ENCODE data around the gene SDCCAG8.

Gene SDCCAG8

DNA sequence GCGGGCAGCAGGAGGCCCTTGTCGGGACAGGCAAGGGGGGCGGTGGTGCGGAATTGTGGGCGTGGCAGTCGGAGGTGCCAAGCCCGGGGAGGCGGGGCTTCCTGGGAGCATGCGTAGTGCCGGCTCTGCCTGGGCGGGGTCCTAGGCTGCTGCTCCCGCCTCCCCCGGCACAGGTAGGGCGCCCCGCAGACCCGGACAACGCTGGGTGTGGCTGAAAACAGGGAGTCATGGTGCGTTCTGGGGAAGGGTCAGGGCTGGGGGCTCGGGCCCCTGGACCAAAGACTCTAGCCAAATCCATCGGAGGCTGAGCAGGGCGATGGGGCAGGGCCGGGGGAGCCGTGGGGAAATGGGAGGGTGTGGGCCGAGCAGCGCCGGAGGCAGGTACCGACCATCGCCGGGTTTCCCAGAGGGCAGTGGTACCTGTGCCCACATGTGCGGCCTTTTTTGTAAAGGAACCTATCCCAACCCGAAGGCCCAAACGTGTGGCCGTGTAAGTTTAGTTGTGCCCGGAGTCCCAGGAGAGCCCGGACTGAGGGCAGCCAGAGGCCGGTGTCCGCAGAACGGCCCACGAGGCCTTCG lies 231.9 kb downstream of the SDCCAG8 start:
- Mint-ChIP-seq H3K27me3 (peaks cover 11% of the 10 kb centered on the region), H3K36me3 (ENCODE audit: low read depth) (peaks cover 71% of the 10 kb centered on the region), H3K9me3 (no peaks in the 10 kb centered on the region), H3K27ac (no peak overlapping the region), H3K4me1 (ENCODE audit: low read depth) (peaks cover 9% of the 10 kb centered on the region), H3K4me3 (no peak overlapping the region)
- intact Hi-C loops (cut with micrococcal nuclease), result no loop called here

DNA sequence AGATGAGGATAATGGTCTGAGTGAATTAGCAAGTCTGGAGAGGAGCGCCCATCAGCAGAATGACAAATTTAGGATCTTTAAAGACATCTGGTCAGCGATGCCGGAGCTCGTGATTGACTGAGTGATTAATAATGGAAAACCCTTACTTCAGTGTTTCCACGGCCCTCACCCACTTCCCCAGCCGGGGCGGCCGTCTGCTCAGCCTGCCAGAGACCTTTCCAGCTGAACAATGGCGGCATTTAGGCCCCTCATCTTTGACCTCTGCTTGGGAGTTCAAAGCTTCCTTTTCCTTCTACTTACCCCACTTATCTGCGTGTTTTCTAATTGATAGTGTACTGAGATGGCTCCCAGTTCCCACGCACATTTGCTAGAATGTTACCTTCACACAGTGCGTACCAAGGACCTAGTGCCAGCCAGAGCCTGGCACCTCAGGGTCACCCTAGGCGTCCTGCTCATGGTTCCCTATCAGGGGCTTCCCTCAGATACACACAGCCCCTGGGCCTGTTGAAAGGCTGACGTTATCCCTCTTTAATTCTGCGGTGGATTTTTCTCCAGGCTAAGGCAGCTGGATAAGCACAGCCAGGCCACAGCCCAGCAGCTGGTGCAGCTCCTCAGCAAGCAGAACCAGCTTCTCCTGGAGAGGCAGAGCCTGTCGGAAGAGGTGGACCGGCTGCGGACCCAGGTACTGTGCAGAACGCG lies 232.8 kb downstream of the SDCCAG8 start:
- Mint-ChIP-seq H3K4me1 (ENCODE audit: low read depth) (peaks cover 1% of the 10 kb centered on the region), H3K27me3 (peaks cover 4% of the 10 kb centered on the region), H3K4me3 (no peak overlapping the region), H3K9me3 (no peaks in the 10 kb centered on the region), H3K27ac (no peak overlapping the region), H3K36me3 (ENCODE audit: low read depth) (peaks cover 75% of the 10 kb centered on the region)
- intact Hi-C loops (cut with micrococcal nuclease), result no loop called here

DNA sequence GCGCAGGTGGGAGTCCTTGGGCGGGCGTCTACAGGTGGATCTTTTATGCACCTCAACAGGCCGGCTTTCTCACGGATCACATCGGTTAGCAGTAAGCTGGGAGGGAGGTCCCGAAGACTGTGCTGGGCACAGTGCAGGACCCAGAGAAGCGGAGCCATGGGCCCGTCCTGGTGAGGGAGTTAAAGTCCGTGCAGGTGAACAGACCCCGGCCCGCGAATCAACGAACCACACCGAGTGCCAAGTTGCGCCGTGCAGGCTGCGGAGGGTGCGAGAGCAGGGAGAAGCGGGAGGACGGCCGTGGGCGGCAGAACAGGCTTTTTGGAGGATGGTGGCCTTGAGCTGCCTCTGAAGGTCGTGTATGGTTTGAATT lies 233.3 kb downstream of the SDCCAG8 start:
- Mint-ChIP-seq H3K4me3 (no peak overlapping the region), H3K9me3 (no peaks in the 10 kb centered on the region), H3K27me3 (no peaks in the 10 kb centered on the region), H3K36me3 (ENCODE audit: low read depth) (peaks cover 75% of the 10 kb centered on the region), H3K27ac (no peak overlapping the region), H3K4me1 (ENCODE audit: low read depth) (no peaks in the 10 kb centered on the region)
- intact Hi-C loops (cut with micrococcal nuclease), result no loop called here

DNA sequence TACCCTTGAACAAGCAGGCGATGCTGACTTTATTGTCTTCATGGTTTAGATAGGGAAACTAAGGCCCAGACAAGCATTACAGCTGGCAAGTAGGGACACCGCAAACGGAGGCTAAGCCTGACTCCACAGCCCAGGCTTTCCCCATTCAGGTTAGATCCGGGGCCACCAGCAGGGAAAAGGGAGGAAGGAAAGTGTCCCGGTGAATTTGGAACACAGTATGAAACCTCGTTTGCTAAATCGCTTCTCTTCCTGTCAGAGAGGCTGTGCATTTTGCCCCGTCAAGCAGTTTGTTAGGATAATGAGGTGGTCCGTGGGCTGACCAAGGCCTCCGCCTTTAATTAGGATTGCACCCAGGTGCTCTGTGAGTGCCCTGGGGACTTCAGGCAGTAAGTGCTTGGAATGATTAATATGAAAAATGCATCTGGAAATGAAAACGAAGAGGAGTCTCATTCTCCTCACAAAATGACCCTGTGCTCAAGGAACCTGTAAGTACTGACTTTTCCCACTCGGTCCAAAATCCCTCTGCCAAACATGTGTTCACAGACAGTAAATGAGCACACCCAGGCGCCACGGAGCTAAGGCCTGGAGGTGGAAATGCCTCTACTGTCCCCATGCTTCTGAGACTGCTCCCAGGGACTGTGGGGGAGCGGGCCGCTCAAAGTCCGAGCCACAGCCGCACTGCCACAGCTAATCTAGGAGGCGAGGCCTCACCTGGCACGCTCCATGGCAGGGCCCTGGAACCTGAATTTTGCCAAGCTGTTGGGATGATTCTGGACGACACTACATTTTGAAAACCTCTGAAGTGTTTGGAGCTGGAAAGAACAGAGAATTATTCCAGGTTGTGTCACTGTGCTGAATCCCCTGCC lies 234.1 kb downstream of the SDCCAG8 start:
- intact Hi-C loops (cut with micrococcal nuclease), result no loop called here
- H3K9me3 Mint-ChIP-seq, result no peaks in the 10 kb centered on the region
- no peaks in the 10 kb centered on the region for H3K27me3 Mint-ChIP-seq
- no peaks in the 10 kb centered on the region for H3K4me1 Mint-ChIP-seq (ENCODE audit: low read depth)
- no peak overlapping the region for H3K27ac Mint-ChIP-seq
- peaks cover 71% of the 10 kb centered on the region for H3K36me3 Mint-ChIP-seq (ENCODE audit: low read depth)
- H3K4me3 Mint-ChIP-seq, result no peak overlapping the region

DNA sequence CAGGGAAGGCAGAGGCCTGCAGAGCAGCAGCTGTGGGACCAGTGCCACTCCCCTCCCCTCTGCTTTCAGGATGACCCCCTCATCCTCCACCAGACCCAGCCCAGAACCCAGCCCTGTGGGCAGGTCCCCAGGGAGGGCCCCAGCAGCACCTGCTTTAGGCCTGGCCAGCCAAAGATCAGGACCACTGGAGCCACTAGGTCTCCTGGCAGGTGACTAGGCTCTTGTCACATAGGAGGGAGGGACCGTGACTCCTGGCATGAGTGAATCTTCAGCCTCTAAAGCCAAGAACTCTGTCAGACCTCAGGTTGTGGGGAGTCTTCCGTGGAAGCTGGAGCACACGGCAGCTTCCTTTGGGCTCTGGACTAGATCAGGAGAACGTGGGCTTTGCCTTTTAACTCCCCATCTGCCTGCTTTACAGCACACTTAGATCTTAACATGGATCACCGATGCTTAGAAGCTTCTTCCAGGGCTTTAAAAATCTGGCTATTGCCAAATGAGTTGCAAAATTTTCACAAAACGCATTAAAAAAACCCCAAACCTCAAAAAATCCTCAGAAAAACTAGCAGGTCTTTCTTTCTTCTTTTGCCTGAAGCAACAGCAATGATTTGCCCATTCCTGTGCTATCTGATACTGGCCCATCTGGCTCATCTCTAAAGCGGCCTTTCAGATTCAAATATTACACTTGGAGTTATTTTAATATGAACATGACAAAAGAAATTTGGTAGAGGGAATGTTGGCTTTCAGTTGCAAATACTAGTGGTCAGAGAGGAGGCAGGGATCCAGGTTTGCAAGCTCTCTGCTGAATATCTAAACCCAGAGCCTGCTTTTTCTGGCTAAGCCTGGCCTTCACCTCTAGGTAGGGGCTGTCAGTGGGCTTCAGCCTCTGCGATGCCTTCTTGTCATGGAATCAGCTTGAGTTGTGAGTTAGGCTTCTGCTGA lies 235.2 kb downstream of the SDCCAG8 start:
- H3K36me3 Mint-ChIP-seq (ENCODE audit: low read depth), result peaks cover 71% of the 10 kb centered on the region
- H3K4me1 Mint-ChIP-seq (ENCODE audit: low read depth), result peaks cover 10% of the 10 kb centered on the region
- no peak overlapping the region for H3K27ac Mint-ChIP-seq
- intact Hi-C loops (cut with micrococcal nuclease), result no loop called here
- no peak overlapping the region for H3K4me3 Mint-ChIP-seq
- no peaks in the 10 kb centered on the region for H3K27me3 Mint-ChIP-seq
- H3K9me3 Mint-ChIP-seq, result no peaks in the 10 kb centered on the region

DNA sequence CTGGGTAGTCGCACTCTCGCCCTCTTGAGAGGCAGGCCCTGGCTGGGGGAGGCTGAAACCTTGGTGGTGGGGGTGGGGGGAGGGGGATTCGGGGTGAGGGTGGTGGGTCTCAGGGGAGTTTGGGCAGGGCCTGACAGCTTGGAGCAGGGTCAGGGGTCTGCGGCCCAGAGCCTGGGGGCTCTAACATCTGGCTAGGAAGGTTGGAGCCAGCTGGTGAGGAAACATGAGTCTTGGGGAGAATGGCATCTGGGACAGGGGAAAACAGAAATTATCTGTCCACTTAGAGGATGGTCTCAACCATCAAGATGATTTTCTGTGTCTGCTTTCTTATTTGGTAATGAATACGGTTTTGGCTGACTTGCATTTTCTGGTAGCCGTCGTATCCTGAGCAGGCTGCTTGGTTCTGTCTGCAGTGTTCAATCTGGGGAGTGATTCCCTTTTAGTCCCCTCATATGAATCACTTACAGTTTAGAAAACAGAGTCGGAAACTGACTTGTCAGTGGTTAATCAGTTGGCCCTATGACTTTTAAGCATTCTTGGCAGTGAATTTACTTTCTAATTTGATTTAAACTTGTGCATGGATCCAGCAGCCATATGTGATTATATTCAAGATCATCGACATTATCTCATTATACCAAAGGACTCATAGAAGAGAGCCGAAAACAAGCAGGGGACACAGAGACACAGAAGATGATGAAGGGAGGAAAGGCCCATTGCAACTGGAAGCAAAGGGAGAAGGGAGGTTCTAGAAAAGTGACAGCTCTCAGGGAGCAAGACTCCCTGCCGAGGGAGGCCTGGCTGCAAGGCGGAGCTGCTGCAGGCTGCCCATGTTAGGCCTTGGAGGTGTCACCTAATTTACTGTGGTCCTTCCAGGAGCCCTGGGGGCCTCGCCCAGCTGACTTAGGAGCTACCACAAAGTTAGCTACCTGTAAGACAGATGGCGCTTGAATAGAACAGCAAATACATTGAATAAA lies 237.6 kb downstream of the SDCCAG8 start:
- no peak overlapping the region for H3K4me3 Mint-ChIP-seq
- peaks cover 20% of the 10 kb centered on the region for H3K4me1 Mint-ChIP-seq (ENCODE audit: low read depth)
- no peaks in the 10 kb centered on the region for H3K9me3 Mint-ChIP-seq
- no peaks in the 10 kb centered on the region for H3K27me3 Mint-ChIP-seq
- H3K27ac Mint-ChIP-seq, result no peak overlapping the region
- intact Hi-C loops (cut with micrococcal nuclease), result no loop called here
- H3K36me3 Mint-ChIP-seq (ENCODE audit: low read depth), result peaks cover 66% of the 10 kb centered on the region

DNA sequence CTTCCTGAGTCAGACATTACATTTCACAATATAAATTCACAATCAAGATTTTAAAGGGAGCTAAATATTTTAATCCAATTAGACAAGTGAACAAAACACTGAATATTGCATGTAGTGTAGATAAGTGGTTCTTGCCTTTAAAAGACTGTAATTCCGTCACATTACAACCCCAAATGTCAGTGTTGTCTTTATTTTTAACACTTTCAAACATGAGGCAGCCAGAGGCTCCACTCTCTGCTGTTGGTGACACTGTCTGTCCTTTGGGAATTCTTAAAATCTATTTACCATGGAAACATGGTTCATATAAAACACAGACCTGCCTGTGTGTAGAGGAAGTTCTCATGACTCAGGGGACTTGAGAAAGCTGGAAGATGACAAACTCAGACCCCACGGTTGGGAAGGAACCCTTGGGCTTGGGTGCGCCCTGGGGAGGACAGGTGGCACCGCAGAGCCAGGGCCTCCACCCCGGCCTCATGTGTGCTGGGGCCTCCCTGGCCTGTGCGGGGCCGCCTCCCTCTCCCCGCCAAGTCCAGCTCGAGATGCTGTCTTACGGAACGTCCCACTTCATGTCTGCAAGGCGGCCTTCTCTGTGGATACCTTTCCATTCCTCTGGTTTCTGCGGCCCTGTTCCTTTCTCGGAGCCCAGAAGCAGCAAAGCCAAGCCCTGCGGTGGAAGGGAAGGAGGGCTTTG lies 239.0 kb downstream of the SDCCAG8 start:
- H3K4me3 Mint-ChIP-seq, result no peak overlapping the region
- peaks cover 61% of the 10 kb centered on the region for H3K36me3 Mint-ChIP-seq (ENCODE audit: low read depth)
- no peaks in the 10 kb centered on the region for H3K27me3 Mint-ChIP-seq
- no peaks in the 10 kb centered on the region for H3K9me3 Mint-ChIP-seq
- H3K4me1 Mint-ChIP-seq (ENCODE audit: low read depth), result peaks cover 20% of the 10 kb centered on the region
- peak overlapping the region; percentile 91 for H3K27ac Mint-ChIP-seq
- intact Hi-C loops (cut with micrococcal nuclease), result no loop called here

DNA sequence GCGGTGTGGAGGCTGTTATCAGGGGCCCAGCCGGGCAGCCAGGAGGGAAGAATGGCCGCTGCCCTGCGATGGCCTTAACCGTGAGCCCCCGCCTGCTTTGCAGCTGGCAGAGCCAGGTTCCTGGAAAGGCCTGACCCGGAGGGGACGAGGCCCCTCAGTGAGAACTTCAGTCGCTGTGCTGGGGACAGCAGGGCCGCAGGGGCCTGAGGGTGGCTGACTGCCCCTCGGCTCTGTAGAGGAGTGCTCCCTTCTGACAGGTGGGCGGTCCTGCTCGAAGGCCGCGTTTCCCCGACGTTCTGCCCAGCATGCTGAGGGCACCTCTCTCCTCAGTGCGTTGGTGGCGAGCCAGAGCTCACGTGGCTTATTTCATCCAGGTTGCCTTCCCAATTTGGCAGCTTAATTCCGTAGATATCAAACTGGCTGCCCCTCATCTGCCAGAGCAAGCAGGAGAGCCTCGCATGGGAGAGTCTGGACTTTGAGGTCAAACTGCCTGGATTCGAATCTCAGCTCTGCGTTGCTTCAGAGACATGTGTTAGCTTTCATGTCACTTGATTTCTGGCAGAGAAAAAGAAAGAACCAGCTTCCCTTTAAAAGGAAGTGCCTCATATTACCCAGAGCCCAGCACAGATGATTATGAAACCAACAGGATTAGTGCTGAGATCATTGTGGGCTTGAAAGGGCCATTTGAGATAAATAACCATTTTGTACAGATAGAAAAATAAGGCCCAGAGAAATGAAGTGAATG lies 239.8 kb downstream of the SDCCAG8 start:
- Mint-ChIP-seq H3K9me3 (no peaks in the 10 kb centered on the region), H3K4me1 (ENCODE audit: low read depth) (peaks cover 20% of the 10 kb centered on the region), H3K27ac (peak overlapping the region; percentile 91), H3K4me3 (peak overlapping the region; percentile 59), H3K27me3 (no peaks in the 10 kb centered on the region), H3K36me3 (ENCODE audit: low read depth) (peaks cover 57% of the 10 kb centered on the region)
- intact Hi-C loops (cut with micrococcal nuclease), result no loop called here

DNA sequence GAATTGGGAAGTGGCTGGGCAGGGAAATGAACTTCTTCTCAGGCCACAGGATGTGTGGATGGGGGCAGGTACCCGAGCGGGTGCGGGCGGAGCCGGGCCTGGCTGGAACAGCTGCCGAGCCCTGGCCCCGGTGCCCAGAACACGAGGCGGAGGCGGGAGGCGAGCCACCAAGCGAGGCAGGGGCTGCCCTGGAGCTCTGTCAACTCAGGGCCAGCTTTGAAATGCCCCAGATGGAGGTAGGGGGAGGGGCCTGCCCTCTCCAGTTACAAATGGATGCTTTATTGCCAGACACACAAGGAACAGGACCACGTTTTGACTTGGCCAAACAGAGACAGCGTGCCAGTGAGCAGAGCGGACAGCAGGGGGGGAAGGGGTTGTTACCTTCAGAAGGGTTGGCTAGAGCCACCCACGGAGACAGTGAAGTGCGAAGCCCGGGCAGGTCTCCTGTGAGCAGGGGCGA lies 240.4 kb downstream of the SDCCAG8 start:
- intact Hi-C loops (cut with micrococcal nuclease), result no loop called here
- Mint-ChIP-seq H3K4me1 (ENCODE audit: low read depth) (peaks cover 20% of the 10 kb centered on the region), H3K27ac (peak overlapping the region; percentile 91), H3K36me3 (ENCODE audit: low read depth) (peaks cover 55% of the 10 kb centered on the region), H3K27me3 (no peaks in the 10 kb centered on the region), H3K4me3 (peak overlapping the region; percentile 59), H3K9me3 (no peaks in the 10 kb centered on the region)

DNA sequence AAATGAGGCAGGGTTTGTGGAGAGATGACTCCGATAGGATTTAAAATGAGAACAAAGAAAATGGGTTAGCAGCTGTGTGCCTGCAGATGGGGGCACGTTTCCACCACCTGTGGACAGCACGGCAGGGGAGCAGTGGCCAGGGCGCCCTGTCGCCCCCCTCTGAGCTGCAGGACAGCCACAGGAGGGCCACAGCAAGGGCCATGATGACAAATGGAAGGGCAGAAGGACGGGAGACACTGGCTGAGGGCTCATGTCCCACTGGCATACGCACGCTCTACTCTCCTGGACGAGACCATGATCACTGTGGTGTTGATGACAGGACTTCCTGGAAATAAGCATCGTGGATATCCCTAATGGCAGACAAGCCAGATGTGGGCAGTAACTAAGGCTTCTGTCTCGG lies 241.0 kb downstream of the SDCCAG8 start:
- Mint-ChIP-seq H3K9me3 (no peaks in the 10 kb centered on the region), H3K4me1 (ENCODE audit: low read depth) (peaks cover 20% of the 10 kb centered on the region), H3K27ac (peak overlapping the region; percentile 91), H3K36me3 (ENCODE audit: low read depth) (peaks cover 55% of the 10 kb centered on the region), H3K27me3 (no peaks in the 10 kb centered on the region), H3K4me3 (no peak overlapping the region)
- intact Hi-C loops (cut with micrococcal nuclease), result no loop called here

DNA sequence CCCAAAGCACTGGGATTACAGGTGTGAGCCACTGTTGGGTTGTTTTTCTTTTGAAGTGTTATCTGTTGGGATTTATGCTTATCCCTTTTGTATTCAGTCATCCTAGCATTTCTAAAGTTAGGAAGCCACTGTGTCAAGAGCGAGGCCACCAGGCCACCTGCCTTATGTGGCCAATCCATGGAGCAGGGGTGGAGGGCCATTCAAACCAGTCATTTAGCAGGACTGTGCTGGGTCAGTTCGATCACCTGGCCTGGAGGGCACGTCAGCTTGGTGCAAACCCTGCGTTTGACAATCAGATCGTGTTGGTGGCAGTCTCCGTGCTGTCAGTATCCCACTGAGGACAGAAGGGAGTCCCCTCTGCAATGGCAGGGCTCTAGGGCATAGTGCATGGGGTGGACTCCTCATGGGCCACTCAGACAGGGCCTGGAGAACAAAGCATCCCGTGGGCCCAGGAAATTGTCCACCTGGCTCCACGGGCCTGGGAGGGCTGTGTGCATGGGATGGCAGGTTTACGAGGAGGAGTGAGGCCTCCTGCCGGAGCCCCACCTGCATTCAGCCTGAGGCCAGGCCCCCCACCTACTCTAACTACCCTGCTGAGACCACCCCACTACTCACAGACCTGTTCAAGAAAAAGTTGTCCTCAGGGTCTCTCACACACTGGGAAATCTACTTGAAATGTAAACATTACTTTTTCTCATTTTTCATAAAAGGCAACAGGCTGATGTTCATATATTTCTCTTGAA lies 242.3 kb downstream of the SDCCAG8 start:
- Mint-ChIP-seq H3K9me3 (no peaks in the 10 kb centered on the region), H3K27ac (no peak overlapping the region), H3K4me1 (ENCODE audit: low read depth) (peaks cover 20% of the 10 kb centered on the region), H3K36me3 (ENCODE audit: low read depth) (peaks cover 55% of the 10 kb centered on the region), H3K27me3 (no peaks in the 10 kb centered on the region), H3K4me3 (no peak overlapping the region)
- intact Hi-C loops (cut with micrococcal nuclease), result no loop called here
